Right lobe of liver (tissue), 4 donors: ENCODE measurements around the gene CAPN2.

ENCODE experiments used
- CTCF ChIP-seq, 4 donors: fragments of 200-600 bp in 3 of 4; fragments of 450-650 bp in 1 of 4; IDR thresholded peaks; one replicate each; pipeline versions ENCODE4 v1.5.1 to v1.8.0; 2016 to 2022; ENCODE audit warnings: antibody characterized with exemption in 4 of 4, mild to moderate bottlenecking in 2 of 4
- POLR2A ChIP-seq: fragments of 450-650 bp; IDR thresholded peaks from one replicate; pipeline ENCODE4 v1.6.1; 2017; ENCODE audit warnings: antibody characterized with exemption, mild to moderate bottlenecking
- donor health status: DM: no; HTN: no; CAD: no.
- donor health status: DM: no; HTN: no; CAD: no.
- donor health status: DM: no; HTN: yes; CAD: no.

DNA sequence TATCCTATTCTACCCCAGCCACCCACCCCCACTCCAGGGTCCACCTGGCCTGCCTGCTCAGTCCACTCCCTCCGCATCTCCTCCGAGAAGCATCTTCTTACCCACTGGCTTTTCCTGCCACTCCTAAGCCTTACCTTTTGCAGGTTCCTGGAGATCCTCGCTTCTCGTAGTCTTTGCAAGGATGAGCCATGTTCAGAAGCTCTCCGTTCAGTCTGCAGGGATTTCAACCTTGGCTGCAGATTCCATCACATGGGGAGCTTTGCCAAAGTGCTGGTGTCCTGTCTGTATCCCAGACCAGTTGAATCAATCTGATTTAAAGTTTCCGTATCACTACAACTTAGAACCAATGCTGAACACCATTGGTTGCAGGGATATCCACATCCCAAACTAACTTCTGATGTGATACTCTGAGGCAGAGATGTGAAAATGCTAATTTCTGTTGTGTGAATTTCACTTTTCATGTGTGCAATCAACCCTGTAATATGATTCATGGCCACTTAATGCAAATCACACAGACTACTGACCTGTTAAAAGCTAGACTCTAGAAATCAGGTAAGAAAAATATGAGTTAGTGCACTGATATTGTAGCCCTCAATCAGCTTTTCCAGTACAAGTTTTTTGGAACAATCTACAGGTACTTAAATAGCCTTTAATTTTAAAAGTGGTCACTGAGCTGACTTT lies 61.9 kb downstream of the CAPN2 start:
- TF ChIP-seq CTCF (IDR thresholded peaks at IDR 0.05) (no peak), POLR2A (no peak)
